Activated T-cell treated with anti-CD3 and anti-CD28 coated beads, Interleukin-2, amount 50 U/mL, for 24 hours (primary cell): Measurements from ENCODE around the gene AHDC1.
"Not testable (repeated sequence)": the region's sequence is repeated elsewhere in the genome, so short reads cannot be mapped to it uniquely, and the experiment has no call there.

ENCODE experiments used
- DNase-seq: peaks from one replicate; pipeline ENCODE4 v3.0.0-alpha.2; 2020
- H3K27ac Mint-ChIP-seq: 2 replicates; pipeline ENCODE4 v1.8.0; 2020; ENCODE audit warnings: mild to moderate bottlenecking, mixed read lengths
- H3K27me3 Mint-ChIP-seq: 2 replicates; pipeline ENCODE4 v1.8.0; 2020; ENCODE audit warnings: mixed read lengths
- H3K36me3 Mint-ChIP-seq: 2 replicates; pipeline ENCODE4 v1.8.0; 2020; ENCODE audit warnings: low read depth, mixed read lengths
- H3K4me1 Mint-ChIP-seq: 2 replicates; pipeline ENCODE4 v1.8.0; 2020; ENCODE audit warnings: low read depth, mixed read lengths
- H3K4me3 Mint-ChIP-seq: 2 replicates; pipeline ENCODE4 v1.8.0; 2020; ENCODE audit warnings: mild to moderate bottlenecking, moderate library complexity, mixed read lengths
- H3K9me3 Mint-ChIP-seq: 2 replicates; pipeline ENCODE4 v1.8.0; 2020; ENCODE audit warnings: mixed read lengths

The AHDC1 gene

GRCh38 chr1:27501159-27501558, 102.8 kb downstream of the AHDC1 start:
- H3K27ac Mint-ChIP-seq, H3K27me3 Mint-ChIP-seq, H3K4me1 Mint-ChIP-seq, H3K4me3 Mint-ChIP-seq, H3K9me3 Mint-ChIP-seq, DNase-seq, H3K36me3 Mint-ChIP-seq: not testable (repeated sequence)

DNA sequence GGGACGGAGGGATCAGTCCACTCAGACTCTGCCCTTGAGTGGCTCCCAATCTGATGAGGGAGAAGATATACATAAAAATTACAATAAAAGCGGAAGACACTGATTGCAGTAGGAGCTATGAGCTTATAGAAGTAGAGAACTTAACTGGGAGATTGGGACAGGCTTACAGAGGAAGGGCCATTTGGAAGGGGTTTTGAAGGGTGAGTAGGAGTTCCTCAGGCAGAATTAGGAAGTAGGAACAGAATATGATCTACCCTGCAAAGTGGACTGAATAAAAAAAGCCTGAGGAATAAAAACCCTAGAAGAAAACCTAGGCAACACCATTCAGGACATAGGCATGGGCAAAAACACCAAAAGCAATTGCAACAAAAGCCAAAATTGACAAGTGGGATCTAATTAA, 104.8 kb downstream of the AHDC1 start:
- no peak for DNase-seq
- Mint-ChIP-seq H3K27me3 (no peaks in the 10 kb centered on the region), H3K36me3 (no peaks in the 10 kb centered on the region), H3K27ac (no peak overlapping the region), H3K4me3 (no peak overlapping the region), H3K4me1 (no peaks in the 10 kb centered on the region), H3K9me3 (no peaks in the 10 kb centered on the region)

DNA sequence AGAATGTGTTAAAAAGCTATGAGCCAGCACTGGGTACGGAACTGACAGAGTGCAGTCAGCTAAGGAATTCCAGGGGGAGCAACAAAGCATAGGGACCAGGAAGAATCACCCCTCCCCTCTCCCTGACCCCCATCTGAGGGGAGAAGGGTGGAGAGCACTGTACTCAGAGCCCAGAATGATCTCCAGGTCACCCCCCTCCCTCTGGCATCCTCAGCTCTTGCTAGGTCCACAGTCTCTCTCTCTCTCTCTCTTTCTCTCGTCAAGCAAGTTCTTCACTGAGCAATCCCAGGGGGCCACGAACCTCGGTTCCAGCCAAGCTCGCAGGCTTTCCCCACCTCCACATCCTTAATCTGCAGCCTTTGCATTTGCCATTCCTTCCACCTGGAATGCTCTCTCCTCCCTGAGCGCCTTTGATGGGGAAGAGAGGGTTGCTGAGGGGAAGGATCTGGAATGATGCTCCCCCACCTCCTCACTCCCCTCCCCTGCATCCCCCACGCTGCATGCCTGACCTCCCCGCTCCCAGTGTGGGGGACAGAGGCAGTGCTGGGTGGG, 107.3 kb downstream of the AHDC1 start:
- no peak for DNase-seq
- no peak overlapping the region for H3K4me3 Mint-ChIP-seq
- H3K27me3 Mint-ChIP-seq: no peaks in the 10 kb centered on the region
- no peaks in the 10 kb centered on the region for H3K9me3 Mint-ChIP-seq
- H3K4me1 Mint-ChIP-seq: peaks cover 12% of the 10 kb centered on the region
- H3K36me3 Mint-ChIP-seq: no peaks in the 10 kb centered on the region
- no peak overlapping the region for H3K27ac Mint-ChIP-seq

GRCh38 chr1:27492796-27493195, 111.1 kb downstream of the AHDC1 start:
- H3K36me3 Mint-ChIP-seq: peaks cover 7% of the 10 kb centered on the region
- peak overlapping the region; percentile 15 for H3K27ac Mint-ChIP-seq
- no peak overlapping the region for H3K4me3 Mint-ChIP-seq
- no peak for DNase-seq
- peaks cover 30% of the 10 kb centered on the region for H3K4me1 Mint-ChIP-seq
- no peaks in the 10 kb centered on the region for H3K9me3 Mint-ChIP-seq
- no peaks in the 10 kb centered on the region for H3K27me3 Mint-ChIP-seq

DNA sequence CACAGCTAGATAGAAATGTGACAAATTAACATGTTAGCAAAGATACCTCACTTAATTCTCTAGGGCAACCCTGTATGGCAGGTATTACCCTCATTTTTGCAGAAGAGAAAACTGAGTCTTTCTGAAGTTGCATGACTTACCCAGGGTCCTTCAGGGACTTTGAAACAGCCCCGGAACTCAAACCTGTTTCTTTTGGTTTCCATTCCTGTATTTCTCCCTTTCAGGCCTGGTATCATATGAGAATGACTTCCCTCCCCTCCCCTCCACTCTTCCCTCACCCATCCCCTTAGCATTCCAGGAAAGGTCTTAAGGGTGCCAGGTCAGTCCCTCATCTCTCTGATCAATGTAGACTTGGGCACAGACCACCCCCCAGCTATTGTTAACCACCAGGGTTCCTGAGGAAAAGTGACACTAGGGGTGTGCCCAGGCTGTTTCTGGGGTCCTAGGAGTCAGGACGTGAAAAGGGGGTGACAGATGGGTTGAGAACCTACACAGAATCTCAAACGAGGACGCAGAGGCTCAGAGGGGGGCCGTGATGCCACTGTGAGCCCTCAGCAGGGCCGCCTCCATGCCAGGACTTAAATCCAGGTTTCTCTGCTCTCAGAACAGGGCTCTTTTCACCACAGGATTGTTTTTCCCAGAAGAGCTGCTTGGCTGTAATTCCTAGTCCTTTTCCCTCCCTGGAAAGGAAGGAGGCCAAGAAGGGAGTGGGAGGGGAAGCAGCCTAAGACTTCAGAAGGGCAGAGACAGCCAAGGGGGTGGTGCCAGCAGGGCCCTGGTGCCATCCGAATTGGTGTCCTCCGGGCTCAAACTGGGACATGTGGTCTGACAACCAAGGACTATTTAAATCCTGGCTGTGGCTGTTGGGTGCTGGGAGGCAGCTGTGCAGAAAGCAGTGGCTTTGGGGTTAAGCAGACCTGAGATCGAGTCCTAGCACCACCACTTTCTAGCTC, 111.9 kb downstream of the AHDC1 start:
- Mint-ChIP-seq H3K36me3 (peaks cover 7% of the 10 kb centered on the region), H3K27ac (peak overlapping the region; percentile 23), H3K4me1 (peaks cover 30% of the 10 kb centered on the region), H3K9me3 (no peaks in the 10 kb centered on the region), H3K4me3 (no peak overlapping the region), H3K27me3 (no peaks in the 10 kb centered on the region)
- DNase-seq: no peak

GRCh38 chr1:27489973-27490741, 113.8 kb downstream of the AHDC1 start, which contains the start of gene WASF2:
WASF2 (minus strand) TSS chr1:27490167; CDS start chr1:27428890, 61,277 bp downstream.
- Mint-ChIP-seq H3K36me3 (peaks cover 9% of the 10 kb centered on the region), H3K4me1 (peaks cover 32% of the 10 kb centered on the region), H3K27me3 (no peaks in the 10 kb centered on the region), H3K4me3 (peak within 1 kb of the TSS; percentile 98), H3K9me3 (no peaks in the 10 kb centered on the region), H3K27ac (peak within 1 kb of the TSS; percentile 99)
- DNase-seq: peak; percentile 98

DNA sequence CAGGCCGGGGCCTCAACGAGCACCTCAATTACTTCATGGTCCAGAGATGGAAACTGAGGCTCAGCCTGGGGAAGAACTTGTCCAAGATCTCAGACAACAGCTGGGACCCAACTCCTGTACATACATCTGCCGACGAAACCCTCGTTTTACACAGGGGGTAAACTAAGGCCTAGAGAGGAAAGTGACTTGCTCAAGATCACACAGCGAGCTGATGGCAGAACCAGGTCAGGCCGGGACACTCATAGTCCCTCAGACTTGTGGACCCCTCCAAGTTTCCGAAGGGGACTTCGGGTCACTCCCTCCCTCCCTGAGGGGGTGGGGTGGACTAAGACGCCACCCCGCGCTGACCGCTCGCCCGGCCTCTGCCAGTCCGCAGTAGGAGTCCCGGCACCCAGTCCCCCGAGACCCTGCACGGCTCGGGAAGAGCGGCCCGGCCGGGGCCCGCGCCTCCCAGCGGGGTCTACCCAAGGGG, 114.4 kb downstream of the AHDC1 start:
- H3K36me3 Mint-ChIP-seq: peaks cover 13% of the 10 kb centered on the region
- no peak for DNase-seq

DNA sequence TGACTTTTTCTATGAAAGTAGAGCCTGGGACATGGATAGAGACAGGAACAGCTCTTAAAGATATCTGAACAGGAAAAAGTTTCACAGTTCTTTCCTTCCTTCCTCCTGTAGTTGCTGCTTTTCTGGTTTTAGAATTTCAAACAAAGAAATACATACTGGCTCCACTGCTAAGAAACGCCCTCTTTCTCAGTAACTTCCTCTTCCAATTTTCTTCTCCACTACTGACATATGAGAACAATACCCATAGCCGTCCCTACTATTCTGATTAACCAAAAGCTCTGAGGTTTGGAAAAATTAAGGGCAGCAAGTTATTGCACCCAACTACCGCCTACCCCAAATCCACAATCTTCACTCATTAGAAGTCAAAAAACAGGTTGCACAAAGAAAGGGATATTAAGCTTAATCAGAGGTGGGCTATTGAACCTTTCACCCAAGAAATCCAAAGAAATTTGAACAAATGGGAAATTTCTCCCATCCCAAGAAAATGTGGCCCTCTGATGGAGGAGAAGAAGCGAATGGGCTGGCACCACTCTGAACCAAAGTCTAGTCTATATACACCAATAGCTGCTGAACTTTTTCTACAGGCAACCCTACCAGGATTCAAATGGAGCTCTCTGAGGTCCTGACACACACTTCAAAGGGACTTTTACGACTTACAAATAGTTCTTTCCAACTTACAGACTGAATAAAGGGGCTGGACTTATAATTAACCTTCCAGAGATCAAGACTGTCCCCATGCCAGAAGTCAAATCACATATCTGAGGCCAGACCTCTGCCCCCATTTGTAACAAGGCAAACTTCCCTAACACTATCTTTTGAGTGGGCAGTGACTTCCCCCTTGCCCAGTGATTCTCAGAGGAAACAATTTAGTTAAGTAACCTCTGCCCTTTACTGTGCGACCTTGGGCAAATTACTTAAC, 115.7 kb downstream of the AHDC1 start:
- Mint-ChIP-seq H3K27ac (peak overlapping the region; percentile 99), H3K4me3 (peak overlapping the region; percentile 98), H3K9me3 (no peaks in the 10 kb centered on the region), H3K4me1 (peaks cover 46% of the 10 kb centered on the region), H3K27me3 (no peaks in the 10 kb centered on the region), H3K36me3 (peaks cover 26% of the 10 kb centered on the region)
- peak; percentile 23 for DNase-seq

More for the DNA sequence above, 114.4 kb downstream of the AHDC1 start:
- H3K27me3 Mint-ChIP-seq: no peaks in the 10 kb centered on the region
- no peaks in the 10 kb centered on the region for H3K9me3 Mint-ChIP-seq
- H3K4me3 Mint-ChIP-seq: peak overlapping the region; percentile 98
- peaks cover 37% of the 10 kb centered on the region for H3K4me1 Mint-ChIP-seq
- H3K27ac Mint-ChIP-seq: peak overlapping the region; percentile 99

DNA sequence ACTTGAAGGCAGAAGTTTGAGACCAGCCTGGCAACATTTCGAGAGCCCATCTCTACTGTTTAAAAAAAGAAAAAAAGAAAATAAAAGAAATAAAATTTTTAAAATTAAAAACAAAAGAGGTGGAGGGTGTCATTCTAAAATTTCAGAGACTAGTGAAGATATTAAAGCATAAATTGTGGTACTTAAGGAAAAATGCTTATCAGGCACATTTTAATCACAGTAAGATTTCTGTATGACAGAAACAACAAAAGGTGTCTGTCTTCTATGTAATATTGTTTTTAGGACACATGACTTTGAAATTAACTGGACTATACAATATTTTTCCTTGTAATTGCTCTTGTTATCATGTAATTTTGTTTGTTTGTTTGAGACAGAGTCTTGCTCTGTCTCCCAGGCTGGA, 118.6 kb downstream of the AHDC1 start:
- DNase-seq: no peak
- H3K27ac Mint-ChIP-seq: no peak overlapping the region
- H3K9me3 Mint-ChIP-seq: no peaks in the 10 kb centered on the region
- H3K4me1 Mint-ChIP-seq: peaks cover 57% of the 10 kb centered on the region
- H3K36me3 Mint-ChIP-seq: peaks cover 38% of the 10 kb centered on the region
- H3K4me3 Mint-ChIP-seq: no peak overlapping the region
- no peaks in the 10 kb centered on the region for H3K27me3 Mint-ChIP-seq
